Measurements from ENCODE around the gene RHEBL1. TPM values are rescaled to one million over a fixed set of nuclear protein-coding genes. Genes with fewer than 3 reads are reported as not detected.

The RHEBL1 gene
- polyA plus RNA-seq, 1 experiment, result 0.51 TPM

GRCh38 chr12:49041036-49041880 is 28.5 kb downstream of the RHEBL1 start:
- Histone ChIP-seq H3K9me3 (ENCODE audit: control insufficient read depth, insufficient read depth, low read length) (no peaks in the 10 kb centered on the region), H3K27me3 (ENCODE audit: control insufficient read depth, insufficient read depth, low read length) (no peaks in the 10 kb centered on the region), H3K4me3 (ENCODE audit: low read depth, low read length) (no peak overlapping the region), H3K27ac (ENCODE audit: low read depth, low read length) (no peak overlapping the region)
- CTCF ChIA-PET, result interaction anchor here (0.6 kb wide), 1 partner anchor 86 kb away, joined by 5 read pairs; no protein-coding TSS in a partner anchor
- TF ChIP-seq CTCF (IDR thresholded peaks at IDR 0.05; ENCODE audit: low read depth, low read length), result no peak
- POLR2A ChIA-PET, result interaction anchor here (0.9 kb wide), 1 partner anchor 14 kb away, joined by 4 read pairs; no protein-coding TSS in a partner anchor
- DNase-seq (ENCODE audit: low read depth, low spot score), result no peak

- H3K27ac ChIP-seq (ENCODE audit: low read depth, low read length), result no peak overlapping the region
- H3K4me3 ChIP-seq (ENCODE audit: low read depth, low read length), result no peak overlapping the region
- ChIA-PET CTCF (interaction anchor here (0.6 to 1.4 kb wide), 2 partner anchors 48 to 87 kb away, joined by 3 to 5 read pairs; no protein-coding TSS in a partner anchor), POLR2A (interaction anchor here (0.5 kb wide), 1 partner anchor 1091 kb away, joined by 6 read pairs; no protein-coding TSS in a partner anchor)
- no peaks in the 10 kb centered on the region for H3K27me3 ChIP-seq (ENCODE audit: control insufficient read depth, insufficient read depth, low read length)
- H3K9me3 ChIP-seq (ENCODE audit: control insufficient read depth, insufficient read depth, low read length), result no peaks in the 10 kb centered on the region
- no peak for DNase-seq (ENCODE audit: low read depth, low spot score)
- TF ChIP-seq CTCF (IDR thresholded peaks at IDR 0.05; ENCODE audit: low read depth, low read length), result no peak
Observed at GRCh38 chr12:49040364-49040855, 29.4 kb downstream of the RHEBL1 start.

GRCh38 chr12:49039421-49040363 is 30.1 kb downstream of the RHEBL1 start:
- Histone ChIP-seq H3K27ac (ENCODE audit: low read depth, low read length) (no peak overlapping the region), H3K9me3 (ENCODE audit: control insufficient read depth, insufficient read depth, low read length) (no peaks in the 10 kb centered on the region), H3K27me3 (ENCODE audit: control insufficient read depth, insufficient read depth, low read length) (no peaks in the 10 kb centered on the region), H3K4me3 (ENCODE audit: low read depth, low read length) (no peak overlapping the region)
- POLR2A ChIA-PET, result interaction anchor here (0.5 kb wide), 1 partner anchor 1091 kb away, joined by 6 read pairs; no protein-coding TSS in a partner anchor
- CTCF ChIA-PET, result interaction anchor here (1.4 kb wide), 1 partner anchor 48 kb away, joined by 3 read pairs; no protein-coding TSS in a partner anchor
- TF ChIP-seq CTCF (IDR thresholded peaks at IDR 0.05; ENCODE audit: low read depth, low read length), result no peak
- DNase-seq (ENCODE audit: low read depth, low spot score), result no peak

- H3K27me3 ChIP-seq (ENCODE audit: control insufficient read depth, insufficient read depth, low read length), result no peaks in the 10 kb centered on the region
- POLR2A ChIA-PET, result interaction anchor here (0.6 kb wide), 1 partner anchor 366 kb away, joined by 3 read pairs; no protein-coding TSS in a partner anchor
- H3K9me3 ChIP-seq (ENCODE audit: control insufficient read depth, insufficient read depth, low read length), result no peaks in the 10 kb centered on the region
- DNase-seq (ENCODE audit: low read depth, low spot score), result no peak
- no peak for TF ChIP-seq CTCF (IDR thresholded peaks at IDR 0.05; ENCODE audit: low read depth, low read length)
- no peak overlapping the region for H3K27ac ChIP-seq (ENCODE audit: low read depth, low read length)
- no peak overlapping the region for H3K4me3 ChIP-seq (ENCODE audit: low read depth, low read length)
- CTCF ChIA-PET, result no interaction called here
Observed at GRCh38 chr12:49038291-49038955, 31.4 kb downstream of the RHEBL1 start.
